Right cardiac atrium (tissue), 5 donors: ENCODE results near the gene FKBP8. TPM values are rescaled to one million over a fixed set of nuclear protein-coding genes. Genes with fewer than 3 reads are reported as not detected.

Source experiments
- ATAC-seq, 2 donors: fragments of 200-7000 bp; cut with Tn5 transposase; one replicate each; pipeline versions ENCODE4 v1.8.0 to v1.9.1; 2020; ENCODE audit warnings: moderate library complexity in 2 of 2, mild to moderate bottlenecking in 1 of 2
- DNase-seq, 3 donors: peaks; one replicate each; pipeline ENCODE4 v3.0.0-alpha.2; 2020
- H3K27ac ChIP-seq: one replicate; pipeline ENCODE4 v1.5.1; 2013; ENCODE audit warnings: mild to moderate bottlenecking, low read length, control low read depth, moderate library complexity
- H3K27me3 ChIP-seq: one replicate; pipeline ENCODE4 v1.6.1; 2013; ENCODE audit not compliant: control insufficient read depth, insufficient read depth
- H3K4me1 ChIP-seq: one replicate; pipeline ENCODE4 v1.6.1; 2013; ENCODE audit warnings: low read length; ENCODE audit not compliant: control insufficient read depth, insufficient read depth
- H3K4me3 ChIP-seq: one replicate; pipeline ENCODE4 v1.5.1; 2013; ENCODE audit warnings: low read length, control low read depth
- H3K9me3 ChIP-seq: one replicate; pipeline ENCODE4 v1.6.1; 2013; ENCODE audit warnings: low read length; ENCODE audit not compliant: control insufficient read depth
- WGBS: extraction: QIAGEN DNeasy Blood & Tissue Kit; methylation state at CpG from one replicate; pipeline ENCODE4 v1.1.7; 2013; 5-methylcytosine and 5-hydroxymethylcytosine counted together
- intact Hi-C, 4 donors: fragments of 100-400 bp; cut with DNase I; formaldehyde crosslinking; loops; one replicate each; pipeline versions ENCODE4 v1.11.0 to v1.14.0; 2022 to 2023
- polyA plus RNA-seq: library from polyadenylated mRNA; stranded (reverse); fragments of 200-250 nt; gene quantifications from one replicate; pipeline ENCODE4 v1.2.3, GENCODE V29; 2013
- total RNA-seq, 4 donors: library from RNA; stranded (reverse); fragmentation: NEBNext Ultra II Directional; extraction: Animal tissue kit (Norgen Biotek cat#: 25700); gene quantifications; one replicate each; pipeline ENCODE4 v1.2.1, GENCODE V29; 2021
- donor health status: healthy with polysubstance abuse.
- donor health status: DM: no; HTN: yes; CAD: no.
- donor health status: DM: no; HTN: no; CAD: no.
- donor health status: DM: no; HTN: yes; CAD: no; lungs with severe emphysema.
- donor health status: DM: yes; HTN: yes; CAD: no.

FKBP8 gene
- total and polyA plus RNA-seq, 5 donors: 204 to 285 (median 215) TPM

- Histone ChIP-seq H3K9me3 (no peaks in the 10 kb centered on the region), H3K27me3 (no peaks in the 10 kb centered on the region), H3K4me1 (peaks cover 5% of the 10 kb centered on the region), H3K27ac (no peak overlapping the region), H3K4me3 (no peak overlapping the region)
- DNase-seq (peak in 1 of 3 donors; percentile 19), ATAC-seq (no peak)
- 92% methylated on average over 12 of the region's 12 CpGs for WGBS
- intact Hi-C loops: loop anchor here in 2 of 4 donors (5.0 to 10.0 kb wide), 2 partner anchors 123 to 260 kb away; no protein-coding TSS in a partner anchor
Measured at GRCh38 chr19:18587561-18587960, 44.2 kb upstream of the FKBP8 start.

GRCh38 chr19:18586306-18586705, 42.9 kb upstream of the FKBP8 start:
- Histone ChIP-seq H3K9me3 (no peaks in the 10 kb centered on the region), H3K4me3 (no peak overlapping the region), H3K27ac (no peak overlapping the region), H3K4me1 (peaks cover 5% of the 10 kb centered on the region), H3K27me3 (no peaks in the 10 kb centered on the region)
- 62% methylated on average over 2 of the region's 2 CpGs for WGBS
- intact Hi-C loops: loop anchor here in 2 of 4 donors (5.0 to 10.0 kb wide), 2 partner anchors 122 to 261 kb away; no protein-coding TSS in a partner anchor
- DNase-seq (no peak), ATAC-seq (no peak)

GRCh38 chr19:18580311-18580710, 36.9 kb upstream of the FKBP8 start:
- ATAC-seq (no peak), DNase-seq (peak in 1 of 3 donors; percentile 13)
- Histone ChIP-seq H3K27me3 (no peaks in the 10 kb centered on the region), H3K4me3 (no peak overlapping the region), H3K27ac (no peak overlapping the region), H3K4me1 (no peaks in the 10 kb centered on the region), H3K9me3 (no peaks in the 10 kb centered on the region)
- WGBS: 66% methylated on average over 7 of the region's 7 CpGs
- intact Hi-C loops: loop anchor here in 1 of 4 donors (10.0 kb wide), 1 partner anchor 116 kb away; no protein-coding TSS in a partner anchor

- ATAC-seq (no peak), DNase-seq (peak in 1 of 3 donors; percentile 18)
- H3K4me3 ChIP-seq: no peak overlapping the region
- H3K4me1 ChIP-seq: peaks cover 8% of the 10 kb centered on the region
- intact Hi-C loops: loop anchor here in 1 of 4 donors (10.0 kb wide), 1 partner anchor 123 kb away; no protein-coding TSS in a partner anchor
- 85% methylated on average over 21 of the region's 21 CpGs for WGBS
- no peak overlapping the region for H3K27ac ChIP-seq
- H3K9me3 ChIP-seq: no peaks in the 10 kb centered on the region
- H3K27me3 ChIP-seq: no peaks in the 10 kb centered on the region
Measured at GRCh38 chr19:18577365-18577914, 34.1 kb upstream of the FKBP8 start.

GRCh38 chr19:18576383-18576782, 33.0 kb upstream of the FKBP8 start:
- peaks cover 8% of the 10 kb centered on the region for H3K4me1 ChIP-seq
- intact Hi-C loops: loop anchor here in 1 of 4 donors (10.0 kb wide), 1 partner anchor 122 kb away; no protein-coding TSS in a partner anchor
- no peak overlapping the region for H3K27ac ChIP-seq
- 84% methylated on average over 8 of the region's 8 CpGs for WGBS
- H3K27me3 ChIP-seq: no peaks in the 10 kb centered on the region
- DNase-seq: peak in 1 of 3 donors; percentile 7
- no peaks in the 10 kb centered on the region for H3K9me3 ChIP-seq
- no peak for ATAC-seq
- no peak overlapping the region for H3K4me3 ChIP-seq

- Histone ChIP-seq H3K4me1 (peaks cover 8% of the 10 kb centered on the region), H3K27ac (no peak overlapping the region), H3K4me3 (no peak overlapping the region), H3K9me3 (no peaks in the 10 kb centered on the region), H3K27me3 (no peaks in the 10 kb centered on the region)
- DNase-seq: peak in 1 of 3 donors; percentile 30
- ATAC-seq: no peak
- intact Hi-C loops: loop anchor here in 1 of 4 donors (10.0 kb wide), 1 partner anchor 120 kb away; no protein-coding TSS in a partner anchor
- 94% methylated on average over 18 of the region's 18 CpGs for WGBS
Measured at GRCh38 chr19:18574691-18575291, 31.4 kb upstream of the FKBP8 start.

- WGBS: under 1% methylated on average over 75 of the region's 75 CpGs
- peaks cover 8% of the 10 kb centered on the region for H3K4me1 ChIP-seq
- H3K4me3 ChIP-seq: peak within 1 kb of the TSS; percentile 78
- ATAC-seq (peak; percentile 96 to 97), DNase-seq (peak; percentile 99)
- H3K27ac ChIP-seq: peak within 1 kb of the TSS; percentile 88
- H3K9me3 ChIP-seq: no peaks in the 10 kb centered on the region
- intact Hi-C loops: loop anchor here in 1 of 4 donors (10.0 kb wide), 1 partner anchor 117 kb away; no protein-coding TSS in a partner anchor
- H3K27me3 ChIP-seq: no peaks in the 10 kb centered on the region
Measured at GRCh38 chr19:18571564-18572344, 28.4 kb upstream of the FKBP8 start, which contains the start of gene UBA52. UBA52 (plus strand) TSS chr19:18571857; CDS start chr19:18573301, 1,444 bp downstream.

- intact Hi-C loops: loop anchor here in 2 of 4 donors (10.0 kb wide), 2 partner anchors 94 to 104 kb away; no protein-coding TSS in a partner anchor
- H3K27me3 ChIP-seq: no peaks in the 10 kb centered on the region
- H3K9me3 ChIP-seq: no peaks in the 10 kb centered on the region
- H3K27ac ChIP-seq: no peak overlapping the region
- H3K4me1 ChIP-seq: peaks cover 8% of the 10 kb centered on the region
- 87% methylated on average over 15 of the region's 15 CpGs for WGBS
- H3K4me3 ChIP-seq: no peak overlapping the region
- ATAC-seq (no peak), DNase-seq (peak in 1 of 3 donors; percentile 48)
Measured at GRCh38 chr19:18568367-18568766, 25.0 kb upstream of the FKBP8 start.

GRCh38 chr19:18566953-18567352, 23.6 kb upstream of the FKBP8 start:
- intact Hi-C loops: loop anchor here in 2 of 4 donors (10.0 kb wide), 2 partner anchors 92 to 102 kb away; no protein-coding TSS in a partner anchor
- 96% methylated on average over 8 of the region's 8 CpGs for whole genome bisulfite sequencing

GRCh38 chr19:18562086-18562485, 18.7 kb upstream of the FKBP8 start:
- ATAC-seq: peak; percentile 48 to 63
- whole genome bisulfite sequencing: 44% methylated on average over 14 of the region's 14 CpGs
- Histone ChIP-seq H3K4me3 (no peak overlapping the region), H3K27ac (peak overlapping the region; percentile 89), H3K27me3 (no peaks in the 10 kb centered on the region), H3K9me3 (no peaks in the 10 kb centered on the region), H3K4me1 (no peaks in the 10 kb centered on the region)
- intact Hi-C loops: loop anchor here in 2 of 4 donors (10.0 kb wide), 2 partner anchors 87 to 97 kb away; no protein-coding TSS in a partner anchor
- DNase-seq: peak; percentile 75 to 85 (median 83)

More at GRCh38 chr19:18566953-18567352, 23.6 kb upstream of the FKBP8 start:
- no peak overlapping the region for H3K27ac ChIP-seq
- no peaks in the 10 kb centered on the region for H3K4me1 ChIP-seq
- ATAC-seq: no peak
- peak in 1 of 3 donors; percentile 39 for DNase-seq
- no peaks in the 10 kb centered on the region for H3K27me3 ChIP-seq
- no peaks in the 10 kb centered on the region for H3K9me3 ChIP-seq
- no peak overlapping the region for H3K4me3 ChIP-seq
